Fibroblast of lung (primary cell): ENCODE results near the gene VSTM2B. TPM values are rescaled to one million over a fixed set of nuclear protein-coding genes. Genes with fewer than 3 reads are reported as not detected.

ENCODE experiments used
- DNase-seq, 2 donors: peaks; one replicate each; pipeline versions ENCODE4 v3.0.0 to v3.0.0-alpha.2; 2010; ENCODE audit warnings: low read depth in 2 of 2
- H2AFZ ChIP-seq: 2 replicates; pipeline ENCODE4 v1.5.1; 2012; ENCODE audit warnings: low read length, control low read depth, inconsistent platforms
- H3K27ac ChIP-seq: 2 replicates; pipeline ENCODE4 v1.5.1; 2011; ENCODE audit warnings: low read length, control low read depth; ENCODE audit not compliant: insufficient read depth
- H3K27me3 ChIP-seq: 2 replicates; pipeline ENCODE4 v1.5.1; 2011; ENCODE audit warnings: mild to moderate bottlenecking, low read length; ENCODE audit not compliant: control insufficient read depth, insufficient read depth
- H3K36me3 ChIP-seq: 2 replicates; pipeline ENCODE4 v1.5.1; 2011; ENCODE audit warnings: low read length; ENCODE audit not compliant: control insufficient read depth, insufficient read depth
- H3K4me1 ChIP-seq: 2 replicates; pipeline ENCODE4 v1.5.1; 2011; ENCODE audit warnings: low read length; ENCODE audit not compliant: control insufficient read depth, insufficient read depth; ENCODE audit errors: extremely low read depth
- H3K4me2 ChIP-seq: 2 replicates; pipeline ENCODE4 v1.5.1; 2011; ENCODE audit warnings: low read length, control low read depth; ENCODE audit not compliant: insufficient read depth; ENCODE audit errors: extremely low read depth
- H3K4me3 ChIP-seq, 4 experiments: fragments of 200-600 bp in 1 of 4; sonication (generic) in 1 of 4; replicated peaks in 1 of 4; 2 replicates each; pipeline ENCODE4 v1.5.1; 2011 to 2016; ENCODE audit warnings: low read length in 4 of 4, low read depth in 3 of 4, mild to moderate bottlenecking in 3 of 4, control low read depth in 2 of 4, inconsistent platforms in 1 of 4, mixed read lengths in 1 of 4; ENCODE audit not compliant: insufficient read depth in 1 of 4; ENCODE audit errors: control extremely low read depth in 1 of 4
- H3K79me2 ChIP-seq: 2 replicates; pipeline ENCODE4 v1.5.1; 2012; ENCODE audit warnings: mild to moderate bottlenecking, low read length, inconsistent platforms; ENCODE audit not compliant: control insufficient read depth, insufficient read depth
- H3K9ac ChIP-seq: 2 replicates; pipeline ENCODE4 v1.5.1; 2011; ENCODE audit warnings: mild to moderate bottlenecking, low read length, control low read depth; ENCODE audit not compliant: insufficient read depth
- H3K9me3 ChIP-seq: 2 replicates; pipeline ENCODE4 v1.5.1; 2012; ENCODE audit warnings: low read depth, low read length; ENCODE audit not compliant: control insufficient read depth, insufficient read depth
- H4K20me1 ChIP-seq: 2 replicates; pipeline ENCODE4 v1.5.1; 2011; ENCODE audit warnings: low read length; ENCODE audit not compliant: control insufficient read depth, insufficient read depth; ENCODE audit errors: extremely low read depth
- CTCF ChIP-seq, 2 donors: IDR thresholded peaks in 1 of 2; conservative IDR thresholded peaks in 1 of 2; 1 replicate in 1 of 2; 2 replicates in 1 of 2; pipeline ENCODE4 v1.5.1; 2011 to 2012; ENCODE audit warnings: low read length in 2 of 2, control low read depth in 1 of 2, inconsistent platforms in 1 of 2, low read depth in 1 of 2, mild to moderate bottlenecking in 1 of 2
- EZH2 ChIP-seq: IDR thresholded peaks from 2 replicates; pipeline ENCODE4 v1.5.1; 2012; ENCODE audit warnings: low read length, control low read depth, mild to moderate bottlenecking; ENCODE audit errors: missing control alignments
- polyA plus RNA-seq, 2 donors: library from polyadenylated mRNA; depleted of rRNA in 1 of 2; stranded (reverse) in 1 of 2; unstranded in 1 of 2; fragments of >200 nt; gene quantifications; 2 replicates each; pipeline ENCODE4 v1.2.1, GENCODE V29; 2011 to 2012; ENCODE audit warnings: missing spikeins in 1 of 2
- total RNA-seq: library from RNA; depleted of rRNA; stranded (reverse); fragments of >200 nt; gene quantifications from 2 replicates; pipeline ENCODE4 v1.2.1, GENCODE V29; 2014

Gene VSTM2B
- total and polyA plus RNA-seq, 2 donors (not counting 1 experiment from before 2014, with no cell fraction given), result not detected

GRCh38 chr19:29495091-29495490 lies 30.7 kb upstream of the VSTM2B start:
- Histone ChIP-seq H3K27me3 (no peaks in the 10 kb centered on the region), H4K20me1 (no peaks in the 10 kb centered on the region), H2AFZ (no peak overlapping the region), H3K4me1 (no peaks in the 10 kb centered on the region), H3K27ac (no peak overlapping the region), H3K4me2 (no peak overlapping the region), H3K4me3 (no peak overlapping the region), H3K36me3 (no peaks in the 10 kb centered on the region), H3K9me3 (no peaks in the 10 kb centered on the region), H3K9ac (no peak overlapping the region), H3K79me2 (no peaks in the 10 kb centered on the region)
- no peak for DNase-seq
- TF ChIP-seq EZH2, result no peak
- TF ChIP-seq CTCF (conservative IDR thresholded peaks at IDR 0.05 in 1 of 2, IDR thresholded peaks at IDR 0.05 in 1 of 2; ENCODE audit: low read depth in 1 of 2, low read length in 2 of 2), result no peak

GRCh38 chr19:29495901-29496441 lies 29.8 kb upstream of the VSTM2B start:
- H3K27me3 ChIP-seq, result no peaks in the 10 kb centered on the region
- no peak overlapping the region for H3K4me2 ChIP-seq
- H3K9me3 ChIP-seq, result no peaks in the 10 kb centered on the region
- no peak overlapping the region for H2AFZ ChIP-seq
- H4K20me1 ChIP-seq, result no peaks in the 10 kb centered on the region
- no peaks in the 10 kb centered on the region for H3K4me1 ChIP-seq
- H3K36me3 ChIP-seq, result no peaks in the 10 kb centered on the region
- no peak for DNase-seq
- TF ChIP-seq EZH2, result no peak
- no peak for TF ChIP-seq CTCF (conservative IDR thresholded peaks at IDR 0.05 in 1 of 2, IDR thresholded peaks at IDR 0.05 in 1 of 2; ENCODE audit: low read depth in 1 of 2, low read length in 2 of 2)
- H3K79me2 ChIP-seq, result no peaks in the 10 kb centered on the region
- H3K27ac ChIP-seq, result no peak overlapping the region
- H3K4me3 ChIP-seq, result no peak overlapping the region
- no peak overlapping the region for H3K9ac ChIP-seq

GRCh38 chr19:29497241-29497640 lies 28.6 kb upstream of the VSTM2B start:
- no peaks in the 10 kb centered on the region for H4K20me1 ChIP-seq
- no peak overlapping the region for H3K9ac ChIP-seq
- H3K4me2 ChIP-seq, result no peak overlapping the region
- H3K36me3 ChIP-seq, result no peaks in the 10 kb centered on the region
- no peaks in the 10 kb centered on the region for H3K27me3 ChIP-seq
- no peak overlapping the region for H3K27ac ChIP-seq
- TF ChIP-seq EZH2, result no peak
- no peak for TF ChIP-seq CTCF (conservative IDR thresholded peaks at IDR 0.05 in 1 of 2, IDR thresholded peaks at IDR 0.05 in 1 of 2; ENCODE audit: low read depth in 1 of 2, low read length in 2 of 2)
- H2AFZ ChIP-seq, result no peak overlapping the region
- DNase-seq, result no peak
- H3K4me1 ChIP-seq, result no peaks in the 10 kb centered on the region
- H3K79me2 ChIP-seq, result no peaks in the 10 kb centered on the region
- H3K9me3 ChIP-seq, result no peaks in the 10 kb centered on the region
- H3K4me3 ChIP-seq, result no peak overlapping the region
